SK-N-SH treated with all-trans-retinoic acid at 6 μM for 48 hours (cell line): ENCODE results near the gene KRTAP10-10.

Source experiments
- CSDC2 ChIP-seq: fragments of 250-450 bp; sonication (Bioruptor Pico); IDR thresholded peaks from 2 replicates; pipeline ENCODE4 v1.5.0; 2020; ENCODE audit warnings: mild to moderate bottlenecking, moderate library complexity
- PPARA ChIP-seq: fragments of 250-450 bp; sonication (Bioruptor Pico); IDR thresholded peaks from 2 replicates; pipeline ENCODE4 v1.5.0; 2020; ENCODE audit warnings: mild to moderate bottlenecking, borderline replicate concordance
- RARB ChIP-seq: fragments of 250-450 bp; sonication (Bioruptor Pico); IDR thresholded peaks from 2 replicates; pipeline ENCODE4 v1.8.0; 2021; ENCODE audit warnings: mild to moderate bottlenecking, moderate library complexity
- TCF4 ChIP-seq: fragments of 250-450 bp; sonication (Bioruptor Pico); IDR thresholded peaks from 2 replicates; pipeline ENCODE4 v1.8.0; 2021; ENCODE audit warnings: mild to moderate bottlenecking, moderate library complexity, borderline replicate concordance
- ZFP3 ChIP-seq: fragments of 250-450 bp; sonication (Bioruptor Pico); IDR thresholded peaks from 2 replicates; pipeline ENCODE4 v1.5.0; 2020; ENCODE audit warnings: mild to moderate bottlenecking, moderate library complexity

- no peak for TF ChIP-seq TCF4 (CRISPR knock-in tag)
- TF ChIP-seq PPARA (CRISPR knock-in tag): no peak
- TF ChIP-seq ZFP3 (CRISPR knock-in tag): no peak
- no peak for TF ChIP-seq RARB (CRISPR knock-in tag)
- no peak for TF ChIP-seq CSDC2
Measured at GRCh38 chr21:44647222-44647552, 10.0 kb downstream of the KRTAP10-10 start.
